ENCODE results near the gene RPL36.

GRCh38 chr19:5648464-5648863, 41.6 kb upstream of the RPL36 start:
- no peak for TF ChIP-seq POLR2A (IDR thresholded peaks at IDR 0.05)
- no peak for TF ChIP-seq CTCF (IDR thresholded peaks at IDR 0.05)
- TF ChIP-seq POLR2AphosphoS5 (IDR thresholded peaks at IDR 0.05) = no peak
